ENCODE measurements around the gene PDIA5. TPM values are rescaled to one million over a fixed set of nuclear protein-coding genes. Genes with fewer than 3 reads are reported as not detected.

The PDIA5 gene
- total and polyA plus RNA-seq, 8 donors, result 19.8 to 29.3 (median 25.7) TPM

DNA sequence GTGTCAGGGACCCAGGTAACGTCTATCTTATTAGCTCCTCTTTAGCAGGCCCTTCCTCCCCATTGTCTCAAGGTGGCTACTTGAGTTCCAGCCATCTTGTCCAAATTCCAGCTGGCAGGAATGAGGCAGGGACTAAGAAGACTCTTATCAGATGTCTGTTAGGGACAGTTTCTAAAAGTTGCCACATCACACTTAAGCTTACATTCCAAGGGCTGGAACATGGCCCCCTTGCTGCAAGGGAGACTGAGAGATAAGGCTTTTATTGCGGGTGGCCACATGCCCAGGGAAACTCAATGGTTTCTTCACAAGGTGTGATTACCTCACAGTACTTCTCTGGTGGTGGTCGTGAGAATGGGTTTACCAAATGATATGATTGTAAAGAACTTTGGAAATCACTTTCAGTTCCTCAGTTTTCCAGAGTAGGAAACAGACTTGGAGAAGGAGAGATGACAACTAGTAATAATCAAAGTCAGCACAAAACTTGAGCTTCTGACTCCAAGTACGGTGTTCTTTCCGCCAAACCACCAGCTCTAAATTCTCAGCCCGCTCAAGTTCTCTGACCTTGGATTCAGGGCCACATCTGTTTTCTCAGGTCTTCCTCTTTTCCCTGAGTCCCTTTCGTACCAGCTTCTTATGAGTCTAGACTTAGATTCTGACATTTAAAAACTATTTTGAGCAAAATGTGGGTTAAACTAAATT lies 14.2 kb downstream of the PDIA5 start:
- TF ChIP-seq, protein P1, sequence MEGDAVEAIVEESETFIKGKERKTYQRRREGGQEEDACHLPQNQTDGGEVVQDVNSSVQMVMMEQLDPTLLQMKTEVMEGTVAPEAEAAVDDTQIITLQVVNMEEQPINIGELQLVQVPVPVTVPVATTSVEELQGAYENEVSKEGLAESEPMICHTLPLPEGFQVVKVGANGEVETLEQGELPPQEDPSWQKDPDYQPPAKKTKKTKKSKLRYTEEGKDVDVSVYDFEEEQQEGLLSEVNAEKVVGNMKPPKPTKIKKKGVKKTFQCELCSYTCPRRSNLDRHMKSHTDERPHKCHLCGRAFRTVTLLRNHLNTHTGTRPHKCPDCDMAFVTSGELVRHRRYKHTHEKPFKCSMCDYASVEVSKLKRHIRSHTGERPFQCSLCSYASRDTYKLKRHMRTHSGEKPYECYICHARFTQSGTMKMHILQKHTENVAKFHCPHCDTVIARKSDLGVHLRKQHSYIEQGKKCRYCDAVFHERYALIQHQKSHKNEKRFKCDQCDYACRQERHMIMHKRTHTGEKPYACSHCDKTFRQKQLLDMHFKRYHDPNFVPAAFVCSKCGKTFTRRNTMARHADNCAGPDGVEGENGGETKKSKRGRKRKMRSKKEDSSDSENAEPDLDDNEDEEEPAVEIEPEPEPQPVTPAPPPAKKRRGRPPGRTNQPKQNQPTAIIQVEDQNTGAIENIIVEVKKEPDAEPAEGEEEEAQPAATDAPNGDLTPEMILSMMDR (IDR thresholded peaks at IDR 0.05), result no peak
- no peak overlapping the region for H3K4me3 ChIP-seq
- 78 to 86% methylated on average over 7 of the region's 7 CpGs for WGBS, 2 donors
- DNase-seq (no peak), FAIRE-seq (no peak), ATAC-seq (no peak)
- no peak overlapping the region for H3K27ac ChIP-seq
- no peaks in the 10 kb centered on the region for H3K9me3 ChIP-seq
- H3K27me3 ChIP-seq, result no peaks in the 10 kb centered on the region
- intact Hi-C loops (cut with DNase I), result no loop called here
- H3K36me3 ChIP-seq, result no peaks in the 10 kb centered on the region
- H3K4me1 ChIP-seq, result peaks cover 23 to 54% (median 38%) of the 10 kb centered on the region in 3 donors

DNA sequence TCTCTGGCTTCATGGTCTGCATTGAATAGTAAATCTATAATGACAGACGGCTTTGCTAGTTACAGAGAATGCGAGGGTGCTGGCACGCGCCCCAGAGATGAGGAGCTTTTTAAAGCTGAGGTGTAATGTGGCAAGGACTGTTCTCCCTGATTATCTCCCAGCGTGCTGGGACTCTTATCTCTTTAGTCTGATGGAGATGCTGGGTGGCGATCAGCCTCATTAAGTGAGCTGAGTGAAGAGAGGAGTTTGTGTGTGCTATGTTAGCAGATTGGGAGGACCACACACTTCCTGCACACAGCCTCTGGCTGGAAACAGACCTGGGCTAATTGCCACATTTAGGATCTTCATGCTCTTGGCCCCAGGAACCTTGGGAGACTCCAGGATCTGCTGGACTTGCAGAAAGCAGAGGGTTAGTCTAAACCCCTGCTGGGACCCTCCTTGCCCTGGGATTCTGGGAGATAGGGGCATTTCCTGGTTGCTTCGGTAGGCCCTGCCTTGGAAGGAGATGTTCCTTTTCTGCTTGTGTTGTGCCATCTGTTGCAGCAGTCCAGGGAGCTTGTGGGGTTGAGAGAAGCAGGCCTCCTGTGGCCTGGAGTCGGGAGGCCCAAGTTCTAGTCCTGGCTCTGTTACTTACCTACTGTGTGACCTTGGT lies 15.0 kb downstream of the PDIA5 start:
- Histone ChIP-seq H3K27ac (no peak overlapping the region), H3K36me3 (no peaks in the 10 kb centered on the region), H3K4me3 (no peak overlapping the region), H3K9me3 (no peaks in the 10 kb centered on the region), H3K27me3 (no peaks in the 10 kb centered on the region), H3K4me1 (peaks cover 23 to 45% (median 36%) of the 10 kb centered on the region in 3 donors)
- FAIRE-seq (no peak), ATAC-seq (peak in 1 of 4 donors; percentile 13), DNase-seq (no peak)
- TF ChIP-seq, protein P1 (IDR thresholded peaks at IDR 0.05), result no peak
- 77% methylated on average over 8 of the region's 8 CpGs for WGBS, 2 donors
- intact Hi-C loops (cut with DNase I), result no loop called here

DNA sequence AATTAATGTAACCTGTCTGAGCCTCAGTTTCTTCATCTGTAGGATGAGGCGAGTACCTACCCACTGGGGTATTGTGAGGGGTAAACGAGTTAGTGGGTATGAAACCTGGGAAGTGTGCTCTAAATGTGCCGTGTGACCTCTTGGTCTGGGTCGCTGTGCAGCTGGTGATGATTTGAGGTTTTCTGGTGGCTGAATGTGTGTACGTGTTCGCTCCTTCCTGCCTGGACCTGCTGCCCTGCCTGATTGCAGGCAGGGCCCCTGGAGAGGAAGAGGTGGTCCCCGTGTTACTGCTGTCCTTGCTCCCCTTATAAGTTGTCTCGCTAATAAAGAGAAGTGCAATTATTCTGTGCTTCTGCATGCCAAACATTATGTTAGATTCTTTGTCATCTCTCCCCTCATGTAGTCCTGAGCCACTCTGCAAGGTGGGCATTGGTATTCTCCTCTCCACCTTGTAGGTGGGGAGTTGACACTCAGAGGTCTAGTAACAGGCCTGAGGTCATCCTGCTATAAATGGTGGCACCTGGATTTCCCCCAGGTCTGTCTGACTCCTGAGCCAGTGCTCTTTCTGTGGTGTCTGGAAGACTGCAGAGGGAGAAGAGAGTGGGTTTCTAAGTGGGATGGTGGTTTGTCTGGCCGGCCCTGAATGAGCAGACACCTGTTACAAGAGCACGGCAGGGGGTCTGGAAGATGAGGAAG lies 15.7 kb downstream of the PDIA5 start:
- WGBS, 2 donors, result 87 to 90% methylated on average over 10 of the region's 10 CpGs
- peaks cover 23 to 42% (median 31%) of the 10 kb centered on the region in 3 donors for H3K4me1 ChIP-seq
- FAIRE-seq, result no peak

DNA sequence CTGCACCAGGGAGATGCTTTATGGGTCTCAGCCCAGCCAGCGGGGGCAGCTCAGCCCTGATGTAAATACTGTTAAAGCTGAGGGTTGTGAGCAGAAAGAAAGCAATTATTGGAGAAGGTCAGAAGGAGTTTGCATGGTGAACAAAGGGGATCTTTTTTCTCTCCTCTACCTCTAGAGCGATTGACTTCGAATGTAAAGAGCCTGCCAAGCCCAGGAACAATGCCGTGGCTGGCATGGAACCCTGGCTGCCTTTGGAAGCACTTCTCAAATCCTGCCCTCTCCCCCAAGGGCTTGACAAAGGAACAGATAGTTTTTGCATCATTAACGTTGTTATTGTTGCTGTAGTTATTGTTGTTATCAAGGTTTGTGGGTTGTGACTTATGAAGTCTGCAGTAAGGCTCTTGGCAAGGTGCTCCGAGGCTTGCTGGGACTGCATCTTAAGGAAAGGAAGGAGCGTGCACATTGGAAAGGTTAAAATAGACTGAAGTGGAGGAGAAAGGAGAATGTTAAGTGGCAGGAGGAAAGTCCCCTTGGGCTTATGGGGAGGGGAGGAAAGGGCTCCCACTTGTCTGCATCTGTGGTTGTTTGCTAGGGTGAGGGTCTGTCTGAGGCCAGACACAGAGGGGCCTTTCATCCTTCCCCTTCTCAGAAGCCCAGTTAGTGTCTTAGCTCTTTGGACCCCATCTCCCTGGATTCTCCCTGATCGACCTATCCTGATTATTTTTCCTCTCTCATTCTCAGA lies 16.7 kb downstream of the PDIA5 start:
- FAIRE-seq (no peak), DNase-seq (no peak), ATAC-seq (no peak)
- 71 to 79% methylated on average over 8 of the region's 8 CpGs for WGBS, 2 donors
- Histone ChIP-seq H3K27me3 (no peaks in the 10 kb centered on the region), H3K4me1 (peaks cover 23 to 42% (median 32%) of the 10 kb centered on the region in 3 donors), H3K9me3 (no peaks in the 10 kb centered on the region), H3K36me3 (no peaks in the 10 kb centered on the region), H3K4me3 (no peak overlapping the region), H3K27ac (no peak overlapping the region)
- TF ChIP-seq, protein P1 (IDR thresholded peaks at IDR 0.05), result no peak
- intact Hi-C loops (cut with DNase I), result no loop called here

More for the DNA sequence above, 15.7 kb downstream of the PDIA5 start:
- no peaks in the 10 kb centered on the region for H3K9me3 ChIP-seq
- TF ChIP-seq, protein P1 (IDR thresholded peaks at IDR 0.05), result no peak
- no peaks in the 10 kb centered on the region for H3K27me3 ChIP-seq
- no peak for ATAC-seq
- H3K36me3 ChIP-seq, result no peaks in the 10 kb centered on the region
- no peak overlapping the region for H3K4me3 ChIP-seq
- intact Hi-C loops (cut with DNase I), result no loop called here
- DNase-seq, result no peak
- no peak overlapping the region for H3K27ac ChIP-seq
